ENCODE data around the gene MAPRE3. TPM values are rescaled to one million over a fixed set of nuclear protein-coding genes. Genes with fewer than 3 reads are reported as not detected.

Gene MAPRE3
- polyA plus RNA-seq, 3 donors from 2014 or later: 1.7 to 2.2 (median 1.9) TPM

- no peak for DNase-seq
- Mint-ChIP-seq H3K27me3 (ENCODE audit: low read depth in 3 of 3) (peaks cover 0 to 2% (median 2%) of the 10 kb centered on the region in 3 donors), H3K4me3 (no peak overlapping the region), H3K9me3 (no peaks in the 10 kb centered on the region), H3K27ac (no peak overlapping the region), H3K4me1 (no peaks in the 10 kb centered on the region), H3K36me3 (no peaks in the 10 kb centered on the region)
These were observed 30.4 kb upstream of the MAPRE3 start for GRCh38 chr2:26940001-26940400.

DNA sequence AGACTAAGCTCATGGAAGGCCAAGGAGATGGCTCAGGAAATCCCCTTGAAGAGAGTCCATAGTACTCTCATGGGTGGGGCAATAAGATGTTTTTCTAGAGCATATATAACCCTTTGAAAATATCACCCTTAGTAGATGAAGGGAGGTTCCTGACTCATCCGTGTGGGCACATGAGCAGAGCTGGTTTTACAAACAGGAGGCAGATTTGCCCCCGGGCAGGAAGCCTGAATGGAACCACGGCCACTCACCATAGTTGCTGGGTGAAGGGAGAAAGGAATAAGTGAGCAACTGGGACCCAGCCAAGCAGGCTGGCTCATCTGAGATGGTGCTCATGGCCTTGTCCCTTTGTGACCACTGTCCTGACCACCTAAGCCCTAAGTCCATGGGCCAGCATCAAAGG lies 29.0 kb upstream of the MAPRE3 start:
- no peaks in the 10 kb centered on the region for H3K36me3 Mint-ChIP-seq
- H3K4me3 Mint-ChIP-seq: no peak overlapping the region
- H3K4me1 Mint-ChIP-seq: no peaks in the 10 kb centered on the region
- no peak for DNase-seq
- no peaks in the 10 kb centered on the region for H3K9me3 Mint-ChIP-seq
- no peak overlapping the region for H3K27ac Mint-ChIP-seq
- H3K27me3 Mint-ChIP-seq (ENCODE audit: low read depth in 3 of 3): peaks cover 0 to 3% (median 2%) of the 10 kb centered on the region in 3 donors

DNA sequence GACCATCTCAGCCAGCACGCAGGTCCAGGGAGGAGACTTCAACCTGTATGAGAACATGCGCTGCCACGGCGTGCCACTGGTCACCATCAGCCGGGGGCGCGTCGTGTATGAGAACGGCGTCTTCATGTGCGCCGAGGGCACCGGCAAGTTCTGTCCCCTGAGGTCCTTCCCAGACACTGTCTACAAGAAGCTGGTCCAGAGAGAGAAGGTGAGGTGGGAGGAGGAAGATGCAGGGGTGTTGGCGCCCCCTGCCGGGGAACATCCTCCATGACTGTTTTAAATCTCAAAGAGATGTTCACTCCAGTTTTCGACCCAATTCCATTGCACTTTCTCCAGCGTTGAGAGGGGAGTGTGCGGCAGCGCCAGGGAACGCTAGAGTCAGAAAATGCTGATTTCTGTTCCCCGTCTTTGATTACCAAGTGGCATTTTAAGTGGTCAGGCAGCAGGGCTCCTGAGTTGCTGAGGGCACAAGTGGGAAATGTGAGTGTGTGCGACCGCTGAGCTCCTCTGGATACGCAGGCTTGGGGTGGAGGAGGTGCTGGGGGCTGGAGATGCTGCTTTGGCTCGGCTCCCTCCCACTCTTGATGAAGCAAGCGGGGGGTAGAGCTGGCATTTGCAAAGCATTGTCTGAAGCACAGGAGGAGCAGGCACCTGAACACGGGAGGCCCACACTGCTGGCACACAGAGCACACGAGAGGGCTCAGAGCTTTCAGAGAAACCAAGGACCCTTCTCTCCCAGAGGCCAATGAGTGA lies 27.7 kb upstream of the MAPRE3 start:
- Mint-ChIP-seq H3K9me3 (no peaks in the 10 kb centered on the region), H3K27me3 (ENCODE audit: low read depth in 3 of 3) (peaks cover 0 to 3% (median 2%) of the 10 kb centered on the region in 3 donors), H3K4me1 (no peaks in the 10 kb centered on the region), H3K36me3 (no peaks in the 10 kb centered on the region), H3K27ac (no peak overlapping the region), H3K4me3 (no peak overlapping the region)
- DNase-seq: peak; percentile 24 to 36 (median 31)

DNA sequence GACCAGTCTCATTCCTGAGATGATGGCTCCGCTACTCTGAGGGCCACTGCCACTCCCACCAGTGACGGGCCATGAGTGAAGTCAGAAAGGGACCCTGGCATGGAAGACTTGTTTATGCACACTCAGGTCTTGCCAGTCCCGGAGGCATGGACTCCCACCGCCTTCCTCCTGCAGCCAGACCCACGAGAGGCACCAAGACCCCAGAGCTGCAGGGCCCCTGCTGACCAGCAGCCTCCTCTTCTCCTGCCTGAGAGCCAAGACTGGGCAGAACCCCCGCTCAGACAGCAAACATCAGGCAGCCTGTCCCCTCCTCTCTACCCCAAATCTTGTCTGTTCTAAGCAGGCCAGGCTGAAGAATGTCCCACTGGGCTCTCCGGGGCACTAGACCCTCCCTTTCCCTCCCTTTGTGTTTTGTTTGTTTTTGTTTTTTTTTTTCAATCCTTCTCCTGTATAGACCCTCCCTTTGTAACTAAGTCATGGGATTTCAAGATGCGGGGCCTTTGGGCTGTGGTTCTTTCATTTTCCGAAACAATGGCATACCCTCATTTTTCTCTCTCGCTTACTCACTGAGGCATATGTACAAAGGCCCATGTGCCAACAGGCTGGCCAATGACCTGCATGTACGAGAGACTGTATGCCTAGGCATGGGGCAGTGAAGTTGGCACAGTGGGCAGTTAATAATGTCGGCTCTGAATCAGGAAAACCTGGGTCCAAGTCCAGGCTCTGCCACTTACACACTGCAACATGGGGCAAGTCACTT lies 24.3 kb upstream of the MAPRE3 start:
- H3K27ac Mint-ChIP-seq: no peak overlapping the region
- DNase-seq: no peak
- H3K9me3 Mint-ChIP-seq: no peaks in the 10 kb centered on the region
- H3K27me3 Mint-ChIP-seq (ENCODE audit: low read depth in 3 of 3): peaks cover 0 to 4% (median 4%) of the 10 kb centered on the region in 3 donors
- H3K4me3 Mint-ChIP-seq: no peak overlapping the region
- no peaks in the 10 kb centered on the region for H3K36me3 Mint-ChIP-seq
- no peaks in the 10 kb centered on the region for H3K4me1 Mint-ChIP-seq

- Mint-ChIP-seq H3K4me3 (no peak overlapping the region), H3K9me3 (no peaks in the 10 kb centered on the region), H3K4me1 (no peaks in the 10 kb centered on the region), H3K27ac (no peak overlapping the region), H3K36me3 (no peaks in the 10 kb centered on the region), H3K27me3 (ENCODE audit: low read depth in 3 of 3) (peaks cover 0 to 4% (median 4%) of the 10 kb centered on the region in 3 donors)
- DNase-seq: no peak
These were observed 23.3 kb upstream of the MAPRE3 start for GRCh38 chr2:26946841-26947784.

- no peak for DNase-seq
- Mint-ChIP-seq H3K27me3 (ENCODE audit: low read depth in 3 of 3) (peaks cover 0 to 5% (median 5%) of the 10 kb centered on the region in 3 donors), H3K4me3 (no peak overlapping the region), H3K36me3 (no peaks in the 10 kb centered on the region), H3K27ac (no peak overlapping the region), H3K9me3 (no peaks in the 10 kb centered on the region), H3K4me1 (no peaks in the 10 kb centered on the region)
These were observed 21.6 kb upstream of the MAPRE3 start for GRCh38 chr2:26948800-26949199.

DNA sequence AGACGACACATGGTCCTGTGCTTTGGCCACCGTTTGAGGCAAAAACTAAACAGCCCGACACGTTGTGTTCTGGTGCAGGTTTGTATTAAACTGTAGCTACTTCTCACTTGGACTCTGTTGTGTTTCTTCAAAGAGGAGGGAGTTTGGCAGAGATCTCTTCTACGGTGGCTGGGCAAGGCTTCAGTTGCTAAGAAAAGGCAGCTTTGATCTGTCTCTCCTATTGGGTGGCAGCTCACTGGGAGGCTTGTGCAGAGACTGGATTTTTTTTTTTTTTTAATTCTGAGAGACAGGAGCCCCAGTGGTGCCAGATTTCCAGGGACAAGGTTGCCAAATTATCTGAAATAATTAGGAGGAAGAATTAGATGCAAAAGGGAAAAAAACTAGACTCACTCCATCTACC lies 20.2 kb upstream of the MAPRE3 start:
- peaks cover 0 to 1% (median 0%) of the 10 kb centered on the region in 6 donors for H3K9me3 Mint-ChIP-seq
- no peak overlapping the region for H3K4me3 Mint-ChIP-seq
- peaks cover 3 to 10% (median 9%) of the 10 kb centered on the region in 3 donors for H3K27me3 Mint-ChIP-seq (ENCODE audit: low read depth in 3 of 3)
- no peak overlapping the region for H3K27ac Mint-ChIP-seq
- no peaks in the 10 kb centered on the region for H3K4me1 Mint-ChIP-seq
- H3K36me3 Mint-ChIP-seq: no peaks in the 10 kb centered on the region
- no peak for DNase-seq

- H3K4me1 Mint-ChIP-seq: no peaks in the 10 kb centered on the region
- no peak for DNase-seq
- no peak overlapping the region for H3K27ac Mint-ChIP-seq
- H3K9me3 Mint-ChIP-seq: peaks cover 0 to 1% (median 0%) of the 10 kb centered on the region in 6 donors
- no peaks in the 10 kb centered on the region for H3K36me3 Mint-ChIP-seq
- peaks cover 3 to 10% (median 9%) of the 10 kb centered on the region in 3 donors for H3K27me3 Mint-ChIP-seq (ENCODE audit: low read depth in 3 of 3)
- H3K4me3 Mint-ChIP-seq: no peak overlapping the region
These were observed 19.2 kb upstream of the MAPRE3 start for GRCh38 chr2:26951236-26951635.

GRCh38 chr2:26952374-26952773 lies 18.1 kb upstream of the MAPRE3 start:
- no peaks in the 10 kb centered on the region for H3K4me1 Mint-ChIP-seq
- peaks cover 3 to 14% (median 10%) of the 10 kb centered on the region in 3 donors for H3K27me3 Mint-ChIP-seq (ENCODE audit: low read depth in 3 of 3)
- DNase-seq: no peak
- H3K4me3 Mint-ChIP-seq: no peak overlapping the region
- H3K27ac Mint-ChIP-seq: no peak overlapping the region
- H3K36me3 Mint-ChIP-seq: no peaks in the 10 kb centered on the region
- H3K9me3 Mint-ChIP-seq: peaks cover 0 to 1% (median 0%) of the 10 kb centered on the region in 6 donors

DNA sequence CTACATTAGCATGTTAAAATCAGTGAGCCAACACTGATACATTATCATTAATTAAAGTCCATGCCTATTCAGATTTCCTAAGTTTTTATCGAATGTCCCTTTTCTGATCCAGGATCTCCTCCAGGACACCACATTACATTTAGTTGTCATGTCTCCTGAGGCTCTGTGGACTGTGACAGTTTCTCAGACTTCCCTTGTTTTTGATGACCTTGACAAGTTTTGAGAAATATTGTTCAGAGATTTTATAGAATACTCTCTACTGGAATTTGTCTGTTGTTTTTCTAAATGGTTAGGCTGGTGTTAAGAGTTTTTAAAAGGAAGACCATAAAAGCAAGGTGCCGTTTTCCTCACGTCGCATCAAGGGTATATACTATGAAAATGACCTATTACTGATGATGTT lies 16.3 kb upstream of the MAPRE3 start:
- Mint-ChIP-seq H3K4me3 (no peak overlapping the region), H3K9me3 (peaks cover 0 to 1% (median 0%) of the 10 kb centered on the region in 6 donors), H3K36me3 (no peaks in the 10 kb centered on the region), H3K27me3 (ENCODE audit: low read depth in 3 of 3) (peaks cover 3 to 17% (median 11%) of the 10 kb centered on the region in 3 donors), H3K4me1 (no peaks in the 10 kb centered on the region), H3K27ac (no peak overlapping the region)
- DNase-seq: no peak

DNA sequence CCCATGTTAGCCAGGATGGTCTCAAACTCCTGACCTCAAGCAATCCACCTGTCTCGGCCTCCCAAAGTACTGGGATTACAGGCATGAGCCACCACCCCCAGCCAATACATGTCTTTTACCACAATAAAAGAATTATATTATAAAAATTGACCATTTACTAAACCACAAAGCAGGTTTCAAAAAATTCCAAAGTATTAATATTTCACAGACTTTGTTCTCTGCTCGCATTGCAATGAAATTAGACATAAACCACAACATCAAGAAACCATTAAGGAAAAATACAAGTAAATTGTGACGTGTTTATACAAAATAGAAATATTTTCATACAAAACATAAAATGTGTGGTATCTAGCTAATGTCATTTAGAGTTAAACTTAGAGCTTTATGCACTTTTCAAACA lies 13.4 kb upstream of the MAPRE3 start:
- Mint-ChIP-seq H3K4me3 (no peak overlapping the region), H3K27me3 (ENCODE audit: low read depth in 3 of 3) (peaks cover 5 to 17% (median 11%) of the 10 kb centered on the region in 3 donors), H3K27ac (no peak overlapping the region), H3K36me3 (no peaks in the 10 kb centered on the region), H3K9me3 (peaks cover 0 to 1% (median 0%) of the 10 kb centered on the region in 6 donors), H3K4me1 (no peaks in the 10 kb centered on the region)
- DNase-seq: no peak

- Mint-ChIP-seq H3K4me1 (no peaks in the 10 kb centered on the region), H3K9me3 (peaks cover 0 to 1% (median 0%) of the 10 kb centered on the region in 6 donors), H3K27ac (no peak overlapping the region), H3K4me3 (no peak overlapping the region), H3K36me3 (no peaks in the 10 kb centered on the region), H3K27me3 (ENCODE audit: low read depth in 3 of 3) (peaks cover 5 to 15% (median 9%) of the 10 kb centered on the region in 3 donors)
- no peak for DNase-seq
These were observed 12.9 kb upstream of the MAPRE3 start for GRCh38 chr2:26957534-26957933.

GRCh38 chr2:26959331-26959730 lies 11.1 kb upstream of the MAPRE3 start:
- Mint-ChIP-seq H3K4me1 (no peaks in the 10 kb centered on the region), H3K4me3 (no peak overlapping the region), H3K27me3 (ENCODE audit: low read depth in 3 of 3) (peaks cover 5 to 12% (median 9%) of the 10 kb centered on the region in 3 donors), H3K36me3 (no peaks in the 10 kb centered on the region), H3K27ac (no peak overlapping the region), H3K9me3 (peaks cover 0 to 1% (median 0%) of the 10 kb centered on the region in 6 donors)
- no peak for DNase-seq

Measured in immature natural killer cell (primary cell).